ENCODE measurements around the gene SYNGR1.
A peak's percentile ranks its signal among the peaks of the same experiment; 100 is the strongest.
"Not testable (repeated sequence)": the region's sequence is repeated elsewhere in the genome, so short reads cannot be mapped to it uniquely, and the experiment has no call there.

The SYNGR1 gene

GRCh38 chr22:39317084-39317774, 32.6 kb upstream of the SYNGR1 start:
- DNase-seq = no peak

DNA sequence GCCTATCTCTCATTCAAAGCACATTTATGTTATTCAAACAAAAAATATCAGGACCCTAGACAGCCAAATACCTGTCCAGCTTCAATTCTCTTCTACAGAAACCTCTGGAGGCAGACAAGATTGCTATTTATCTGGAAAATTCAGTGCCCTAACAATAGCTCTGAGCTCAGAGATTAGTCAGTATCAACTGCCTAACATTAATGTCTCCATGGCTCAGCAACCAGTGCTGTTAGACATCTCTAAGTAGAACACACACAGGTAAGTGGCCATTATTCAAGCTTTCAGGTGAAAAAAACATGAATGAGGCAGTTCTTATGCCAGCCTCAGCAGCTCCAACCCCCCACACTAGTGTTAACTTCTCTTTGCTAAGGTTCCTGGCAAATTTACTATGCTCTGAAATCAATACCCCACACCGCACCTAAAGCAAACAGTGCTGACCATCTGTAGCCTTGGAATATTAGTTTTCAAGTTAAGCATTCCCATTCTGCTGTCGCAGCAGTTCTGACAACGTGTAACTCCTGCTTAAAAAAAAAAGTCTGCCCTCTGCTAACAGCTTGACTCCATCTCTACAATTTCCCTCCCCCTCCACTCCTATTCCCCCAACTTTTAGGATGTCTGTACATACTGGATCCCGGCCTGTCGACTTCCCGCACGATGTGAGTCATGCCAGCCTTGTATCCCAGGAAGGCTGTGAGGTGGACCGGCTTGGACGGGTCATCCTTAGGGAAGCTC, 31.9 kb upstream of the SYNGR1 start:
- no peak for DNase-seq

GRCh38 chr22:39318507-39319283, 31.1 kb upstream of the SYNGR1 start:
- peak; percentile 52 for DNase-seq

DNA sequence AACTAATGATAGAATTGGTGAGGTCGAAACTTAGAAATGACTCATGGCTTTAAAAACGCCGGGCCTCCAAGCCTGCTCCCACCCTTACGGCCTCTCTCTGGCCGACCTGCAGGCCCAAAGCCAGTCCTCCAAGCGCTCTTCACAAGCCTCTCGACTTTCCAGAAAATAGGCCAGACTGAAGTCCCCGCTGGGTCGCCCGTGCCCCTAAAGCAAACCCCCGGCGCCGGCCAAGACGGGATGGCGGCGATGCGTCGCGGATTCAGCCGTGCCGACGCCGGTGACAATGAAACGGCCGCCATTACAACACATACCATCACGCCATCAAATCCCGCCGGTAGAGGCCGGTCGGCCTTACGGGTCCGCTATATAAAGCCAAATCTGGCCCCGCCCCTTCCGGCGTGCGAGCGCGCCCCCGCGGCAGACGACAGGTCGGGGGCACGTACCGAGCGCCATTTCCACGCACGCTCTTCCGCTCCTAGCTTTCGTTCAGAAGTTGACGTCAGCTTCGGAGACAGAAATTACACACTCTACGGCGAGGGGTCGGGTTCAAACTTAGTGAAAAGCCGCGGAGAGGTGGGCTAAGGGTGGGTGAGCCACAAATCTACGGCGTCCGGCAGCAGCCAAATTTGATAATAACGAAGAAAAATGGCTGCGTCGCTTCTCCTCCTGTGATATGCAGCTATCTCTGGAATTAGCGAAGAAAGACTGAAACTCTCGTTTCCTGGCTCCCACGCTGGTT, 30.3 kb upstream of the SYNGR1 start, which contains the start of gene RPL3:
RPL3 (minus strand) TSS at position 340 of the 739 bp plus-strand sequence; CDS start at position 314, 26 bp downstream.
- DNase-seq = peak; percentile 99

- not testable (repeated sequence) for DNase-seq
Observed at GRCh38 chr22:39320616-39321029, 29.2 kb upstream of the SYNGR1 start.

DNA sequence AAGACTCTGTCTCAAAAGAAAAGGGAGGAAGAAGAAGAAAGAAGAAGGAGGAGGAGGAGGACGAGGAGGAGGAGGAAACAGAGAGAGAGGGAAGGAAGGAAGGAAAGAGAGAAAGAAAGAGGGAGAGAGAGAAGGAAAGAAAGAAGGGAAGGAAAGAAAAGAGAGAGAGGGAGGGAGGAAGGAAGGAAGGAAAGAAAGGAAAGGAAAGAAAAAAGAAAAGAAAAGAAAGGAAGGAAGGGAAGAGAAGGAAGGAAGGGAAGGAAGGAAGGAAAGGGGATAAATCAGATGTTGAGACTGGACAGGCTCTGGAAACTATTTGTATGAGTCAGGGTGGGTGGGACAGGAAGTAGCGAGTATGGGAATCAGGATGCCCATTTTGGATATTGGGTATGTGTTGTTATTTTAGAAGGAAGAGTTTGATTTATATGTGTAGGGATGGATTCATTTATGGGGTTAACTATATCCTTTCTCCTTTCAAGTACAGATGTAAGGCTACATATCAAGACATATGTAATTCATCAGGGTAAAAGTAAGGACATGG, 24.3 kb upstream of the SYNGR1 start:
- DNase-seq = no peak

DNA sequence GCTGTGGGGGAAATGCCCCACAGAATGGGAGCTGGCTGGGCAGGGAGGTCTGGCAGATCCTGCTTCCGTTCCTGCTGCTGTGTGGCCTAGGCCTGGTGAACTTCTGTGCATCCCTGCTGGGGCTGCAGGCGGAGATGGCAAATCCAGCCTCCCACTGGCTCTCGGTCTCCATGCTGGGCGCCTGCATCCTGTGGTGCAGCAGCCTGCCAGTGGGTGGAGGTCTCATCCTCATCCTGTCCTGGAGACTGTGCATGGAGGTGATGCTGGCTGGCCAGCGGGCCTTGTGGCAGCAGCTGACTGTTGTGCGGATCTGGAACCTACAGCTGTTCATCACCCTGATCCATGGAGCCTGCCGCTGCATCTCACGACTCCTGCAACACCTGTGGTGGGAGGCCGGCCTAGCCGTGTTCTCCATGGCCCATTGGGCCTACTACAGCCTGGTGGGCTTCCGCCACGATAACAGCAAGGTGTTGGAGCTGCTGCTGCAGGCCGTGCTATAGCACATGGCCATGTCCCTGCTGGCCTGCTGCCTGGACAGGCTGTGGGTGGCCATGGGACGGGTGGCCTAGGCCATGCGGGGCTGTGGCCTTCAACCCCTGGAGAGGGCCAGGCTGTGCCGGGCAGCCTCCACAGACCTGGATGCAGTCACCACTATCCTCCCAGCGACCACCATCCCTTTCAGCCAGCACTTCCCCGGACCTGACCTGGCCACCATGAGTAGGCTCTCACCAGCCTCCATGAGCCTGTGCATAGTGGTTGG, 21.6 kb upstream of the SYNGR1 start:
- no peak for DNase-seq

GRCh38 chr22:39330553-39330952, 19.2 kb upstream of the SYNGR1 start:
- DNase-seq = not testable (repeated sequence)

DNA sequence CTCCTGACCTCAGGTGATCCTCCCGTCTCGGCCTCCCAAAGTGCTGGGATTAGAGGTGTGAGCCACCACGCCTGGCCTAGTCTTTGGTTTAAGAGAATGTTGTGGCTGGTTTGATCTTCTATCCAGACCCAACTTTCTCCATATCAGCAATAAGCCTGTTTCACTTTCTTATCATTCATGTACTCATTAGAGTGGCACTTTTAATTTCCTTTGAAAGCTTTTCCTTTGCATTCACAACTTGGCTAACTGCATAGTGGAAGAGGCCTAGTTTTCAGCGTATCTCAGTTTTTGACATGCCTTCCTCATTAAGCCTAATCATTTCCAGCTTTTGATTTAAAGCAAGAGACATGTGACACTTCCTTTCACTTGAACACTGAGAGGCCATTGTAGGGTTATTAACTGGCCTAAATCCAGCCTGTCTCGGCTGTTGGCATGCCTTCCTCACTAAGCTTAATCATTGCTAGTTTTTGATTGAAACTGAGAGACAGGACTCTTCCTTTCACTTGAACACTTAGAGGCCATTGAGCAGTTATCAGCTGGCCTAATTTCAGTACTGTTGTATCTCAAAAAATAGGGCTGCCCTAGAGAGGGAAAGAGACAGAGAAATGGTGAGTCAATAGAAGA, 17.2 kb upstream of the SYNGR1 start:
- DNase-seq = no peak

GRCh38 chr22:39336411-39336810, 13.4 kb upstream of the SYNGR1 start:
- DNase-seq = no peak

DNA sequence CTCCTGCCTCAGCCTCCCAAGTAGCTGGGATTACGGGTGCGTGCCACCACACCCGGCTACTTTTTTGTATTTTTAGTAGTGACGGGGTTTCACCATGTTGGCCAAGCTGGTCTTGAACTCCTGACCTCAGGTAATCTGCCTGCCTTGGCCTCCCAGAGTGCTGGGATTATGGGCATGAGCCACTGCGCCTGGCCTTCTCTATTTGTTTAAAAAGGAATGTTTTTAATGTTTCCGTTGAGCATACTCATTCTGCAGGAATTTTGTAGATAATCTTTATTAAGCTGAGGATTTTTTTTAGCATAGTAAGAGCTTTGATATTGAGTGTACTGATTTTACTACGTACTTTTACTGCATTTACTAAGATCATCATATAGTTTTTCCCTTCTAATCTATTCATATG, 10.0 kb upstream of the SYNGR1 start:
- DNase-seq = not testable (repeated sequence)

- DNase-seq = no peak
Observed at GRCh38 chr22:39341179-39341578, 8.6 kb upstream of the SYNGR1 start.

DNA sequence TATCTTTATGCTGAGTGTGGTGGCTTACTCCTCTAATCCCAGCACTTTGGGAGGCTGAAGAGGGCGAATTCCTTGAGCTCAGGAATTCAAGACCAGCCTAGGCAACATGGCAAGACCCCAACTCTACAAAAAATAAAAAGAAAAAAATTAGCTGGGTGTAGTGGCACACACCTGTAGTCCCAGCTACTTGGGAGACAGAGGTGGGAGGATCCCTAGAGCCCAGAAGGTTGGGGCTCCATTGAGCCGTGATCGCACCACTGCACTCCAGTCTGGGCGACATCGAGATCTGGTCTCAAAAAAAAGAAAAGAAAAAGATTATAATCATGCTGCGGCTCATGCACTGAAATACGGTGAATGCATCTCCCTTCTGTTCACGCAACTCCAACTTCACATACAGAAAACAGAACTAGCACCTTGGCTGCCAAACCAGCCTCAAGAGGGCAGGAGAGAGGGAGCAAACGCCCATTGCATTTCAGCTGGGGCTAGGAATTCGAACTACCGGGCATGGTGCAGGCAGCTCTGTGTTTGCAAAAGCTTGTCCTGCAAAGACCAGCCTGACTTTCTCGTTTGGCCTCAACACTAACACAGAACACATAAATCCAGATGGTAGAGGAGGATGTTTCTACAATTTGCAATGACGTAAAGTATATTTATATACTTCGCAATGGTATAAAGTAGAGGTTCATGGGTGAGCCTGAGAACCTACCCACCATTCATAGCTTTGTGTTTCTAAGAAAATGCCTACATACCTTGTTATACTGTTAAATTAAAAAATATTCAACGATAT, 6.3 kb upstream of the SYNGR1 start:
- peak; percentile 74 for DNase-seq

GRCh38 chr22:39344046-39344390, 5.8 kb upstream of the SYNGR1 start:
- no peak for DNase-seq

GRCh38 chr22:39345231-39345630, 4.6 kb upstream of the SYNGR1 start:
- no peak for DNase-seq

GRCh38 chr22:39348909-39349505, 784 bp upstream of the SYNGR1 start:
- no peak for DNase-seq

GRCh38 chr22:39349506-39349966, 255 bp upstream of the SYNGR1 start:
- DNase-seq = no peak

DNA sequence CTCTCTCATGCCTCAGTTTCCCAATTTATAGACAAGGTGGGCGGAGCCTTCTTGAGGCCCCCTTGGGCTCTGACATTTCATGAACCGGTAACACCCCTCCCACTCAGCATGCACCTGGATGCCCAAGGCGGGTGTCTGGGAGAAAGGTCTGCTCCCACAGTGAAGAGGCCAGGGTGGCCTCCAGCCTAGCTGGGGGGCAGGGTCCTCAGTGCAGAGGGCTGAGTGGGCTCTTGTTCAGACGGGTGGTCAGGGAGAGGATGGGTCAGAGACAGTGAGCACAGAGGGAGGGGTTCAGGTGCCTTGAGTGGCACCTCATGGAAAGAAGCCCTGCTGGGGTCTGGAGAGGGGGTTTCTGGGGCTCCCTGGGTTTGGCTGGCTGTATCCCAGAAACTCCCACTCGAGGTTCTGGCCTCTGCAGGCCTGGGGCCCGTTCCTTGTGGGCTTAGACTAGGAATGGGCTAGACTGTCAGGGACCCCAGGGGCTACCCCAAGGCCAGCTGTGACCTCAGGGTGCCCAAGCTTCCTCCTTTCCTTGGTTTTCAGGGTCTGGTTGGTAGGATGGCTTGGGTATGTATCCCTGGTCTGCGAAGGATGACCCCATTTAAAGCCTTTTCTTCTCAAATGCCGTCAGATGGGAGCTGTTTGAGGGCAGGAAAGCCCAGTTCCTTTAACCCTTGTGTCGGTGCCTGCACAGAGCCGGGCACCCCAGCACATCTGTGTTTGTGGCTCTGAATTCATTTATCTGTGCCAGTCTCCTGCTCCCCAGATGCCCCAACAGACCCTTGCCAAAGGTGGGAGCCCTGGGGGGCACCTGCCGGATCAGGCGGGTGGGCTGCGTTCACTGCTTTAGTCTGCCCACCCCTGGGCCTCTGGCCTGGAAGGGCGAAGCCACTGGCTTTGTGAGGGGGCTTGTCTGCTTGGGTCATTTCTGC, 1.2 kb downstream of the SYNGR1 start:
- DNase-seq = no peak

DNA sequence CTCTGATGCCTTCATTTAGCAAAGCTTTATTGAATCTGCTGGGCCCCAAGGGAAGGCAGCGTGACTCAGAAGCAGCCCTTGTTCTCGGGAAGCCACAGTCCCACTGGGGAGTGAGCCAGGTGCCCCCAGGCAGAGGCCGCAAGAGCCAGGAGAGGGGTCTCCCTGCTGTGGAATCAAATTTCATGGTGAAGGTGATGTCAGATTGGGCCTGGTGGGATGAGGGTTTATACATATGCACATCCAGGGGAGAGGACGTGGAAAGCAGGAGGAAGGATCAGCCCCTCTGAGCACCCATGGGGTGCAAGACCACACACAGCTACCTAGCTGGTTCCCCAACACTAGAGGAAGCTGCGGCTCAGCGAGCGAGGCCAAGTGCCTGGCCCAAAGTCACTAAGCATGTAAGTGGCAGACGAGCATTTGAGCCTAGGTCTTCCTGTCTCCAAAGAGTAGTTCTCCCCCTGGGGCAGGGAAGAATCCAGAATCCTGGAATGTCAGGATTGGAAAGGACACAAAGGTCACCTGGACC, 2.0 kb downstream of the SYNGR1 start:
- no peak for DNase-seq
